ENCODE data around the gene LRRK1. TPM values are rescaled to one million over a fixed set of nuclear protein-coding genes. Genes with fewer than 3 reads are reported as not detected.

The LRRK1 gene
- total RNA-seq, 1 donor from 2014 or later = 12.1 TPM

GRCh38 chr15:101008158-101009139 is 89.3 kb downstream of the LRRK1 start:
- peak; percentile 87 for DNase-seq

- no peak for DNase-seq
Measured at GRCh38 chr15:101009176-101009575, 90.0 kb downstream of the LRRK1 start.

GRCh38 chr15:101010781-101011180 is 91.6 kb downstream of the LRRK1 start:
- no peak for DNase-seq

- DNase-seq = no peak
Measured at GRCh38 chr15:101012326-101013200, 93.4 kb downstream of the LRRK1 start.

- DNase-seq = no peak
Measured at GRCh38 chr15:101013201-101013550, 94.0 kb downstream of the LRRK1 start.

- DNase-seq = no peak
Measured at GRCh38 chr15:101013769-101014675, 94.9 kb downstream of the LRRK1 start.

GRCh38 chr15:101014921-101015841 is 96.0 kb downstream of the LRRK1 start:
- DNase-seq = peak; percentile 87

- DNase-seq = no peak
Measured at GRCh38 chr15:101016581-101016980, 97.4 kb downstream of the LRRK1 start.

- DNase-seq = no peak
Measured at GRCh38 chr15:101017093-101017754, 98.1 kb downstream of the LRRK1 start.

GRCh38 chr15:101018016-101018415 is 98.9 kb downstream of the LRRK1 start:
- peak; percentile 33 for DNase-seq

- no peak for DNase-seq
Measured at GRCh38 chr15:101018450-101018849, 99.3 kb downstream of the LRRK1 start.

GRCh38 chr15:101019366-101019896 is 100.3 kb downstream of the LRRK1 start:
- DNase-seq = no peak

GRCh38 chr15:101020451-101020850 is 101.3 kb downstream of the LRRK1 start:
- DNase-seq = no peak

GRCh38 chr15:101020945-101021344 is 101.8 kb downstream of the LRRK1 start:
- DNase-seq = no peak

- no peak for DNase-seq
Measured at GRCh38 chr15:101022306-101022705, 103.1 kb downstream of the LRRK1 start.

- DNase-seq = no peak
Measured at GRCh38 chr15:101022876-101023275, 103.7 kb downstream of the LRRK1 start.

- DNase-seq = no peak
Measured at GRCh38 chr15:101023501-101024072, 104.4 kb downstream of the LRRK1 start.

- no peak for DNase-seq
Measured at GRCh38 chr15:101024073-101024695, 105.0 kb downstream of the LRRK1 start.

- DNase-seq = no peak
Measured at GRCh38 chr15:101024706-101025500, 105.7 kb downstream of the LRRK1 start.

Measured in dermis blood vessel endothelial cell (primary cell).